Astrocyte (in vitro differentiated cells and primary cell): ENCODE results near the gene LIPC. TPM values are rescaled to one million over a fixed set of nuclear protein-coding genes. Genes with fewer than 3 reads are reported as not detected.

Experiments
- DNase-seq: peaks from one replicate; pipeline ENCODE4 v3.0.0-alpha.2; 2010; ENCODE audit warnings: low read depth
- FAIRE-seq: peaks from 2 replicates; lab custom pipeline; 2011; peaks lifted over from hg19 to GRCh38; lab: Jason Lieb, UNC
- H2AFZ ChIP-seq: 2 replicates; pipeline ENCODE4 v1.6.0; 2012; ENCODE audit warnings: low read depth, low read length, inconsistent platforms
- H3K27ac ChIP-seq: 2 replicates; pipeline ENCODE4 v1.5.1; 2011; ENCODE audit warnings: low read depth, low read length, inconsistent platforms
- H3K27me3 ChIP-seq: 2 replicates; pipeline ENCODE4 v1.6.0; 2011; ENCODE audit warnings: low read length, inconsistent platforms; ENCODE audit not compliant: insufficient read depth
- H3K36me3 ChIP-seq: 2 replicates; pipeline ENCODE4 v1.5.1; 2011; ENCODE audit warnings: low read length, inconsistent platforms; ENCODE audit not compliant: insufficient read depth
- H3K4me1 ChIP-seq: 2 replicates; pipeline ENCODE4 v1.5.1; 2011; ENCODE audit warnings: low read length, inconsistent platforms; ENCODE audit not compliant: insufficient read depth
- H3K4me2 ChIP-seq: 2 replicates; pipeline ENCODE4 v1.6.0; 2012; ENCODE audit warnings: low read length, inconsistent platforms
- H3K4me3 ChIP-seq: 2 replicates; pipeline ENCODE4 v1.5.1; 2011; ENCODE audit warnings: low read depth, mild to moderate bottlenecking, low read length, inconsistent platforms; ENCODE audit not compliant: insufficient read depth
- H3K79me2 ChIP-seq: 2 replicates; pipeline ENCODE4 v1.6.0; 2012; ENCODE audit warnings: mild to moderate bottlenecking, low read length, inconsistent platforms; ENCODE audit not compliant: insufficient read depth
- H3K9ac ChIP-seq: 2 replicates; pipeline ENCODE4 v1.6.0; 2012; ENCODE audit warnings: mild to moderate bottlenecking, low read length, inconsistent platforms
- H3K9me3 ChIP-seq: 2 replicates; pipeline ENCODE4 v1.5.1; 2012; ENCODE audit warnings: low read depth, mild to moderate bottlenecking, low read length, inconsistent platforms; ENCODE audit not compliant: insufficient read depth
- H4K20me1 ChIP-seq: 2 replicates; pipeline ENCODE4 v1.6.0; 2012; ENCODE audit warnings: low read length, inconsistent platforms; ENCODE audit not compliant: insufficient read depth
- H3K27ac Mint-ChIP-seq: one replicate; pipeline ENCODE4 v1.8.0; 2021; ENCODE audit warnings: mild to moderate bottlenecking, mixed read lengths; ENCODE audit not compliant: unreplicated experiment
- H3K27me3 Mint-ChIP-seq: one replicate; pipeline ENCODE4 v1.8.0; 2021; ENCODE audit warnings: low read depth, mixed read lengths; ENCODE audit not compliant: unreplicated experiment
- H3K36me3 Mint-ChIP-seq: one replicate; pipeline ENCODE4 v1.8.0; 2021; ENCODE audit warnings: low read depth, mixed read lengths; ENCODE audit not compliant: unreplicated experiment
- H3K4me1 Mint-ChIP-seq: one replicate; pipeline ENCODE4 v1.8.0; 2021; ENCODE audit warnings: low read depth, mixed read lengths; ENCODE audit not compliant: unreplicated experiment
- H3K4me3 Mint-ChIP-seq: one replicate; pipeline ENCODE4 v1.8.0; 2021; ENCODE audit warnings: mild to moderate bottlenecking, moderate library complexity, mixed read lengths; ENCODE audit not compliant: unreplicated experiment
- H3K9me3 Mint-ChIP-seq: one replicate; pipeline ENCODE4 v1.8.0; 2021; ENCODE audit warnings: mild to moderate bottlenecking, mixed read lengths; ENCODE audit not compliant: unreplicated experiment
- CTCF ChIP-seq: IDR thresholded peaks from 2 replicates; pipeline ENCODE4 v1.5.1; 2011; ENCODE audit warnings: low read depth, mild to moderate bottlenecking, inconsistent platforms, low read length, moderate library complexity; ENCODE audit not compliant: insufficient read depth
- EZH2 ChIP-seq: IDR thresholded peaks from 2 replicates; pipeline ENCODE4 v1.6.1; 2012; ENCODE audit warnings: mild to moderate bottlenecking, low read length, inconsistent platforms; ENCODE audit not compliant: insufficient read depth
- total RNA-seq: library from RNA; stranded (reverse); gene quantifications from 2 replicates; pipeline ENCODE4 v1.2.1, GENCODE V29; 2021

The LIPC gene
- total RNA-seq, 1 donor from 2014 or later, result not detected

GRCh38 chr15:58479941-58480340 is 48.1 kb downstream of the LIPC start:
- H3K27ac Mint-ChIP-seq, result no peak overlapping the region
- H4K20me1 ChIP-seq, result no peaks in the 10 kb centered on the region
- no peak overlapping the region for H2AFZ ChIP-seq
- no peak for TF ChIP-seq CTCF
- no peak for TF ChIP-seq EZH2
- H3K27me3 Mint-ChIP-seq, result peaks cover 2% of the 10 kb centered on the region
- H3K4me3 Mint-ChIP-seq, result no peak overlapping the region
- H3K36me3 Mint-ChIP-seq, result no peaks in the 10 kb centered on the region
- FAIRE-seq, result no peak
- no peak overlapping the region for H3K4me2 ChIP-seq
- H3K9me3 Mint-ChIP-seq, result peaks cover 3% of the 10 kb centered on the region
- no peak overlapping the region for H3K27ac ChIP-seq
- no peaks in the 10 kb centered on the region for H3K36me3 ChIP-seq
- H3K9ac ChIP-seq, result no peak overlapping the region
- no peaks in the 10 kb centered on the region for H3K27me3 ChIP-seq
- peaks cover 19% of the 10 kb centered on the region for H3K4me1 Mint-ChIP-seq
- no peaks in the 10 kb centered on the region for H3K79me2 ChIP-seq
- peak; percentile 65 for DNase-seq
- H3K4me3 ChIP-seq, result no peak overlapping the region
- no peaks in the 10 kb centered on the region for H3K9me3 ChIP-seq
- no peaks in the 10 kb centered on the region for H3K4me1 ChIP-seq

GRCh38 chr15:58483376-58483775 is 51.6 kb downstream of the LIPC start:
- H3K27ac Mint-ChIP-seq, result no peak overlapping the region
- Histone ChIP-seq H3K27ac (no peak overlapping the region), H3K4me1 (no peaks in the 10 kb centered on the region), H3K36me3 (no peaks in the 10 kb centered on the region), H3K27me3 (no peaks in the 10 kb centered on the region), H2AFZ (no peak overlapping the region), H3K4me2 (no peak overlapping the region), H4K20me1 (no peaks in the 10 kb centered on the region), H3K9me3 (no peaks in the 10 kb centered on the region), H3K79me2 (no peaks in the 10 kb centered on the region), H3K4me3 (no peak overlapping the region), H3K9ac (no peak overlapping the region)
- H3K36me3 Mint-ChIP-seq, result no peaks in the 10 kb centered on the region
- no peak for FAIRE-seq
- H3K4me3 Mint-ChIP-seq, result no peak overlapping the region
- TF ChIP-seq CTCF (no peak), EZH2 (no peak)
- DNase-seq, result no peak
- peaks cover 2% of the 10 kb centered on the region for H3K9me3 Mint-ChIP-seq
- peaks cover 2% of the 10 kb centered on the region for H3K4me1 Mint-ChIP-seq
- H3K27me3 Mint-ChIP-seq, result peaks cover 13% of the 10 kb centered on the region

- Histone ChIP-seq H3K79me2 (no peaks in the 10 kb centered on the region), H3K36me3 (no peaks in the 10 kb centered on the region), H3K4me2 (no peak overlapping the region), H3K9ac (no peak overlapping the region), H3K27ac (no peak overlapping the region), H3K27me3 (no peaks in the 10 kb centered on the region), H3K9me3 (peaks cover 5% of the 10 kb centered on the region), H3K4me1 (no peaks in the 10 kb centered on the region), H2AFZ (no peak overlapping the region), H4K20me1 (no peaks in the 10 kb centered on the region), H3K4me3 (no peak overlapping the region)
- TF ChIP-seq EZH2 (no peak), CTCF (no peak)
- Mint-ChIP-seq H3K36me3 (peaks cover 3% of the 10 kb centered on the region), H3K4me1 (peaks cover 2% of the 10 kb centered on the region), H3K27me3 (peaks cover 15% of the 10 kb centered on the region), H3K4me3 (no peak overlapping the region), H3K27ac (no peak overlapping the region), H3K9me3 (peaks cover 2% of the 10 kb centered on the region)
- no peak for FAIRE-seq
- no peak for DNase-seq
Measured at GRCh38 chr15:58484791-58485600, 53.2 kb downstream of the LIPC start.
